Measurements from ENCODE around the gene SHISA8.

DNA sequence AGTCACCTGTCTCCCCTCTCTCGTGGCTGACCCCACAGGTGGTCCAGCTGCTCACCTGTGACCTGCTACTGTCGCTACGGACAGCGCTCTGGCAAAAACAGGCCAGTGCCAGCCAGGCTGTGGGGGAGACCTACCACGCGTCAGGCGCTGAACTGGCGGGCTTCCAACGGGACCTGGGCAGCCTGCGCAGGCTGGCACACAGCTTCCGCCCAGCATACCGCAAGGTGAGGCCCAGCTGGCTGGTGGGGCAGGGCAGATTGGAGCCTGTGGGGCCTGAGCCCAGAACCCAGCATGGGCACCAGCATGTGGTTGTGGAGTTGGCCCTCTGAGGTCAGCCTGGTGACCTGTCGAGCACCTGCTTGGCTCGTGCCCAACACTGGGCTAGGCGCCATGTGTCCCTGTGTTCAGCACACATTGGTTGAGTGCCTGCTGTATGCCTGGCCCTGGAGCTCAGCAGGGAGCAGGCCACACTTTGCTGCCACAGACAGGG is 11.9 kb downstream of the SHISA8 start:
- TF ChIP-seq, protein P1, sequence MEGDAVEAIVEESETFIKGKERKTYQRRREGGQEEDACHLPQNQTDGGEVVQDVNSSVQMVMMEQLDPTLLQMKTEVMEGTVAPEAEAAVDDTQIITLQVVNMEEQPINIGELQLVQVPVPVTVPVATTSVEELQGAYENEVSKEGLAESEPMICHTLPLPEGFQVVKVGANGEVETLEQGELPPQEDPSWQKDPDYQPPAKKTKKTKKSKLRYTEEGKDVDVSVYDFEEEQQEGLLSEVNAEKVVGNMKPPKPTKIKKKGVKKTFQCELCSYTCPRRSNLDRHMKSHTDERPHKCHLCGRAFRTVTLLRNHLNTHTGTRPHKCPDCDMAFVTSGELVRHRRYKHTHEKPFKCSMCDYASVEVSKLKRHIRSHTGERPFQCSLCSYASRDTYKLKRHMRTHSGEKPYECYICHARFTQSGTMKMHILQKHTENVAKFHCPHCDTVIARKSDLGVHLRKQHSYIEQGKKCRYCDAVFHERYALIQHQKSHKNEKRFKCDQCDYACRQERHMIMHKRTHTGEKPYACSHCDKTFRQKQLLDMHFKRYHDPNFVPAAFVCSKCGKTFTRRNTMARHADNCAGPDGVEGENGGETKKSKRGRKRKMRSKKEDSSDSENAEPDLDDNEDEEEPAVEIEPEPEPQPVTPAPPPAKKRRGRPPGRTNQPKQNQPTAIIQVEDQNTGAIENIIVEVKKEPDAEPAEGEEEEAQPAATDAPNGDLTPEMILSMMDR (IDR thresholded peaks at IDR 0.05; ENCODE audit: borderline replicate concordance, extremely low read depth, low read length, poor library complexity, severe bottlenecking), result no peak
- no peak for TF ChIP-seq EZH2 (IDR thresholded peaks at IDR 0.05; ENCODE audit: borderline replicate concordance, low read depth, low read length, severe bottlenecking)

All from DND-41 (cell line).